ENCODE data around the gene ITGB1BP1.

ITGB1BP1 gene

DNA sequence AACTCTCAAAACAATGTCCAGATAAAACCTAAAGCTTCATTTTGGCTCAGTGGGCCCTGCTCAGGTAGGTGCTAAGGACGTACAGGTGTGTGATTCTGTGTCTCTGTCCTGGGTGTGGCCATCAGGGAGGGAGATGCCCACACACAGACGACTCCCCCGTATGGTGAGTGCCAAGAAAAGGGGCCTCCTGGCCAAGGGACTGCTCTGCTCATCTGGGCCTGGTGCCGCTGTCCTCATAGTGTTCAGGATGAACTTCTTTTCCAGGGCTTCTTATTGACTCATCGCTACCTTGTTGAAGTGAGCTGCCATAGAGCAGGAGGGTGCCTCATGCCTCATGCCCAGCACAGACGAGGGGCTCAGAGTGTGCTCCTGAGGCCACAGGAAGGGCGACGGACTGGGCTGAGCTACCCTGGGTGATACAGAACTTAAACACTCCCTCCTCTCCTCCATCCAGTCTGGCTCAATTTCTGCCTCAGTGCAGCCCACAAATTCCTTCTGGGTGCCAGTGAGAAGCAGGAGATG is 57.8 kb downstream of the ITGB1BP1 start:
- ChIA-PET CTCF (interaction anchor here (1.4 to 5.3 kb wide), 4 partner anchors 20 to 223 kb away, joined by 4 to 30 read pairs (median 7); no protein-coding TSS in a partner anchor), POLR2A (no interaction called here)
- no peak overlapping the region for H3K4me3 ChIP-seq (ENCODE audit: low read depth, low read length)
- TF ChIP-seq, protein P1, sequence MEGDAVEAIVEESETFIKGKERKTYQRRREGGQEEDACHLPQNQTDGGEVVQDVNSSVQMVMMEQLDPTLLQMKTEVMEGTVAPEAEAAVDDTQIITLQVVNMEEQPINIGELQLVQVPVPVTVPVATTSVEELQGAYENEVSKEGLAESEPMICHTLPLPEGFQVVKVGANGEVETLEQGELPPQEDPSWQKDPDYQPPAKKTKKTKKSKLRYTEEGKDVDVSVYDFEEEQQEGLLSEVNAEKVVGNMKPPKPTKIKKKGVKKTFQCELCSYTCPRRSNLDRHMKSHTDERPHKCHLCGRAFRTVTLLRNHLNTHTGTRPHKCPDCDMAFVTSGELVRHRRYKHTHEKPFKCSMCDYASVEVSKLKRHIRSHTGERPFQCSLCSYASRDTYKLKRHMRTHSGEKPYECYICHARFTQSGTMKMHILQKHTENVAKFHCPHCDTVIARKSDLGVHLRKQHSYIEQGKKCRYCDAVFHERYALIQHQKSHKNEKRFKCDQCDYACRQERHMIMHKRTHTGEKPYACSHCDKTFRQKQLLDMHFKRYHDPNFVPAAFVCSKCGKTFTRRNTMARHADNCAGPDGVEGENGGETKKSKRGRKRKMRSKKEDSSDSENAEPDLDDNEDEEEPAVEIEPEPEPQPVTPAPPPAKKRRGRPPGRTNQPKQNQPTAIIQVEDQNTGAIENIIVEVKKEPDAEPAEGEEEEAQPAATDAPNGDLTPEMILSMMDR (IDR thresholded peaks at IDR 0.05; ENCODE audit: insufficient read depth, low read length, missing control alignments): no peak
- DNase-seq (ENCODE audit: low read depth, low spot score): no peak

DNA sequence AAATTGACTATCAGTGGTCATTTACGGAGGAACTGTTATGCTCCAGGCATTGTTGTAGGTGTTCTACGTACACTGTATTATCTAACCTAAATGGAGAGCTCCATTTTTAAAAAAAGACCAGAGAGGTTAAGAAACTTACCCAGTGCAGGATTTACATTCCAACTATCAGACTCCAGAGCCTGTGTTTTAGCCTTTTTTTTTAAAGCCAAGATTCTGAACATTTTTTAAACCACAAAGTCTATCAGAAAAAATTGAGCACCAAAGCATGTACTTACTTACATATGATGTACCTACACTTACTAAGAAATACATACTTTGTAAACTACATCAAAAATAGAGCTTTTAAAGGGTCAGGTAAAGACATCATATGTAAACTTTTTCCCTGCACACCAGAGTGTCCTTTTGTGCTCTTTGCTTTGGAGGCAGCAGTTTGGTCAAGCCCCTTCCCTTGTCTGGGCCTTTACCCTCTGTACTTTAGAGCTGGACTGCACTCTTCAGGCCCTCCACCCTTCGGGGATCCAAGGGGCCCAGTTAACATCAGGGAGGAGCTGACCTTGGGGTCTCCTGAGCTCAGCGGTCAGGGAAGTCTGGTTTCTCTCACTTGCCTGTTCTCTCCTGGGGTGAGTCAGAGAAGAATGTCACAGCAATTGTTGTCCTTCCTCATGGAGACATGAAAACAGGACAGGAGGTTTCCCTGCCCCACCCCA is 58.4 kb downstream of the ITGB1BP1 start:
- DNase-seq (ENCODE audit: low read depth, low spot score): no peak
- TF ChIP-seq, protein P1 (IDR thresholded peaks at IDR 0.05; ENCODE audit: insufficient read depth, low read length, missing control alignments): no peak
- POLR2A ChIA-PET: interaction anchor here (1.3 kb wide), 1 partner anchor 222 kb away, joined by 4 read pairs; no protein-coding TSS in a partner anchor
- CTCF ChIA-PET: interaction anchor here (0.8 to 5.3 kb wide), 8 partner anchors 9 to 223 kb away, joined by 3 to 30 read pairs (median 4); no protein-coding TSS in a partner anchor
- H3K4me3 ChIP-seq (ENCODE audit: low read depth, low read length): no peak overlapping the region

DNA sequence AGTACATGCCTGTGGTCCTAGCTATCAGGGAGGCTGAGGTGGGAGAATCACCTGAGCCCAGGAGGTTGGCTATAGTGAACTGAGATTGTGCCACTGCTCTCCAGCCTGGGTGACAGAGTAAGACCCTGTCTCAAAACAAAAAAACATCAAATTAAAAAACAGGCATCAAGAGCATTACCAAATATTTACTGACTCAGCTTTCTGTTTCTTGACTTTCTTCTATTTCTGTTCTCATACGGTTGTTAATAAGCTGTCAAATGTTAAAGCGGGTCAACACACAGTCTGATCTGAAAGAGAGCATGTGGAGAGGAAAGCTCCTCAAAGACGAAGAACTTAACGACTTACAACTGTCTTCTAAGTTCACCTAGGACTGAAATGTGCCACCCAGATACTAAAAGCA is 59.0 kb downstream of the ITGB1BP1 start:
- TF ChIP-seq, protein P1 (IDR thresholded peaks at IDR 0.05; ENCODE audit: insufficient read depth, low read length, missing control alignments): no peak
- CTCF ChIA-PET: interaction anchor here (0.8 to 5.3 kb wide), 9 partner anchors 8 to 222 kb away, joined by 3 to 30 read pairs (median 5); no protein-coding TSS in a partner anchor
- no peak overlapping the region for H3K4me3 ChIP-seq (ENCODE audit: low read depth, low read length)
- POLR2A ChIA-PET: interaction anchor here (1.3 kb wide), 1 partner anchor 221 kb away, joined by 4 read pairs; no protein-coding TSS in a partner anchor
- DNase-seq (ENCODE audit: low read depth, low spot score): no peak

DNA sequence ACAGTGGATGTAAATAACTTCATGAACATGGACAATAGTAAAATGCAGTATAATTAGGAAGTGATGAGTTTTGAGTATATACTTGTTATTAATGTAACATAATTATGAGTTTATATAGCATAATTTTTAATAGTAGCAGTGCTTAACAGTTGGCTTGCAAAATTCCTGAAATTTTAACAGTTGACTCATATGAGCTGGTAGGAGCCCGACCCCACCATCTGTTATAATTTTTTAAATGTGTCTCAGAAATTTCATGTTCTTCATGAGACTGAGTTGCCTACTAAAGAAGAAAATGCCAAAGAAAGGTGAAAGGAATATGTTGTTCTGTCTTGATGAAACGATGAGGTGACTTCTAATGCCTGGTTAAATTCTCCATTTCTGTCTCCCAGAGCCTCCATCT is 62.6 kb downstream of the ITGB1BP1 start:
- CTCF ChIA-PET: interaction anchor here (1.0 to 4.3 kb wide), 4 partner anchors 10 to 219 kb away, joined by 3 to 20 read pairs (median 6); no protein-coding TSS in a partner anchor
- POLR2A ChIA-PET: no interaction called here

DNA sequence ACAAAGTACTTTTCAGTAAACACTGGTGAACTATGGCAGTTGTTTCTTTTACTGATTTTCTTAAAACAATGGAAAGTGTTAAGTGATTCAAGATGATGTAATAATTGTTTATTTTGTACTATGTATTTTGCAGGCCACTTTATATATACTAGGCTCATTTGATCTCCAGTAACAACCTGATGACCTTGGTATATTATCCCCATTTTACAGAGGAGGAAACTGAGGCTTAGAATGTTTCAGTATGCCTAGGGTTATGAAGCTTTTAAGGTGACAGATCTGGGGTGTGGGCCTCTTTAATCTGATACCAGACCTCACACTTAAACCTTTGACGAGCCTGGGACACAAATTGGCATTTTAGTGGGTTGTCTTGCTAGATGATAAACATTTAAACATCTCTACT is 63.2 kb downstream of the ITGB1BP1 start:
- no peak overlapping the region for H3K4me3 ChIP-seq (ENCODE audit: low read depth, low read length)
- ChIA-PET CTCF (interaction anchor here (0.9 to 4.3 kb wide), 5 partner anchors 11 to 219 kb away, joined by 3 to 20 read pairs (median 4); no protein-coding TSS in a partner anchor), POLR2A (interaction anchor here (1.2 kb wide), 1 partner anchor 11 kb away, joined by 3 read pairs; no protein-coding TSS in a partner anchor)
- DNase-seq (ENCODE audit: low read depth, low spot score): no peak
- TF ChIP-seq, protein P1 (IDR thresholded peaks at IDR 0.05; ENCODE audit: insufficient read depth, low read length, missing control alignments): no peak

More for the DNA sequence above, 62.6 kb downstream of the ITGB1BP1 start:
- TF ChIP-seq, protein P1 (IDR thresholded peaks at IDR 0.05; ENCODE audit: insufficient read depth, low read length, missing control alignments): no peak
- no peak for DNase-seq (ENCODE audit: low read depth, low spot score)
- no peak overlapping the region for H3K4me3 ChIP-seq (ENCODE audit: low read depth, low read length)

DNA sequence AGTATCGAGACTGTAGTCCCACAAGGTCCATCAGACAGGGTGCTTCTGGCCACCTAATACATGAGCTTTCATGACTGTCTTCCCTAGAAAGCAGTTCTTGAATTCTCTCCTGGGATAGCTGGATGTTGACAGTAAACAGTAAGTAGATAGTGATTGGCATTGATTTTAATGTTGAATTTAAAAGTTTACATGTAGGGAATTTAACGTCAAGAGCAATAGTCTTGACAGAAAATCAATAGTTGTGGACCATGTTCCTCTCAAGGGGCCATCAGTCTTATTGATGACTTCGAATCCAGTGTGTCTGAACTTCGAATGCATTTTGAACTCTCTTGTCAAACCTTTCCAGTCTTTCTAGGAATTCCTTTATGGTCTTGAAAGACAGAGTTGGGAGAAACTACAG is 63.9 kb downstream of the ITGB1BP1 start:
- no peak overlapping the region for H3K4me3 ChIP-seq (ENCODE audit: low read depth, low read length)
- TF ChIP-seq, protein P1 (IDR thresholded peaks at IDR 0.05; ENCODE audit: insufficient read depth, low read length, missing control alignments): no peak
- POLR2A ChIA-PET: interaction anchor here (1.2 kb wide), 1 partner anchor 12 kb away, joined by 3 read pairs; no protein-coding TSS in a partner anchor
- no peak for DNase-seq (ENCODE audit: low read depth, low spot score)
- CTCF ChIA-PET: interaction anchor here (0.9 to 4.3 kb wide), 5 partner anchors 12 to 222 kb away, joined by 3 to 20 read pairs (median 4); no protein-coding TSS in a partner anchor

All from AG04449 (cell line).